Activated naive CD8-positive, alpha-beta T cell treated with anti-CD3 and anti-CD28 coated beads for 36 hours (primary cell): ENCODE data around the gene ALX4. TPM values are rescaled to one million over a fixed set of nuclear protein-coding genes. Genes with fewer than 3 reads are reported as not detected.

Experiments used
- DNase-seq: peaks from one replicate; pipeline ENCODE4 v3.0.0; 2021
- H3K27ac Mint-ChIP-seq: one replicate; pipeline ENCODE4 v1.8.0; 2022; ENCODE audit warnings: mild to moderate bottlenecking, moderate library complexity, mixed read lengths
- H3K27me3 Mint-ChIP-seq: one replicate; pipeline ENCODE4 v1.8.0; 2022; ENCODE audit warnings: mild to moderate bottlenecking, mixed read lengths
- H3K36me3 Mint-ChIP-seq: one replicate; pipeline ENCODE4 v1.8.0; 2021; ENCODE audit warnings: mild to moderate bottlenecking, mixed read lengths
- H3K4me1 Mint-ChIP-seq: one replicate; pipeline ENCODE4 v1.8.0; 2021; ENCODE audit warnings: mixed read lengths
- H3K4me3 Mint-ChIP-seq: one replicate; pipeline ENCODE4 v1.8.0; 2022; ENCODE audit warnings: mild to moderate bottlenecking, moderate library complexity, mixed read lengths
- H3K9me3 Mint-ChIP-seq: one replicate; pipeline ENCODE4 v1.8.0; 2022; ENCODE audit warnings: mixed read lengths
- total RNA-seq, 2 experiments: library from RNA; stranded (reverse); gene quantifications; one replicate each; pipeline ENCODE4 v1.2.3, GENCODE V29; 2021

The ALX4 gene
- total RNA-seq, 2 experiments from 2014 or later = not detected

- H3K9me3 Mint-ChIP-seq = no peaks in the 10 kb centered on the region
- H3K27me3 Mint-ChIP-seq = no peaks in the 10 kb centered on the region
- H3K4me1 Mint-ChIP-seq = no peaks in the 10 kb centered on the region
- DNase-seq = no peak
- H3K27ac Mint-ChIP-seq = no peak overlapping the region
- no peaks in the 10 kb centered on the region for H3K36me3 Mint-ChIP-seq
- H3K4me3 Mint-ChIP-seq = no peak overlapping the region
These were observed 32.5 kb downstream of the ALX4 start for GRCh38 chr11:44277196-44278090.

- Mint-ChIP-seq H3K27ac (no peak overlapping the region), H3K9me3 (no peaks in the 10 kb centered on the region), H3K4me1 (no peaks in the 10 kb centered on the region), H3K27me3 (no peaks in the 10 kb centered on the region), H3K4me3 (no peak overlapping the region), H3K36me3 (no peaks in the 10 kb centered on the region)
- DNase-seq = no peak
These were observed 33.9 kb downstream of the ALX4 start for GRCh38 chr11:44275961-44276550.

- H3K27ac Mint-ChIP-seq = no peak overlapping the region
- no peak overlapping the region for H3K4me3 Mint-ChIP-seq
- H3K4me1 Mint-ChIP-seq = no peaks in the 10 kb centered on the region
- no peaks in the 10 kb centered on the region for H3K27me3 Mint-ChIP-seq
- H3K36me3 Mint-ChIP-seq = no peaks in the 10 kb centered on the region
- H3K9me3 Mint-ChIP-seq = no peaks in the 10 kb centered on the region
- DNase-seq = no peak
These were observed 34.7 kb downstream of the ALX4 start for GRCh38 chr11:44275241-44275640.

- H3K4me1 Mint-ChIP-seq = no peaks in the 10 kb centered on the region
- no peaks in the 10 kb centered on the region for H3K36me3 Mint-ChIP-seq
- no peaks in the 10 kb centered on the region for H3K9me3 Mint-ChIP-seq
- H3K27ac Mint-ChIP-seq = no peak overlapping the region
- no peak overlapping the region for H3K4me3 Mint-ChIP-seq
- no peaks in the 10 kb centered on the region for H3K27me3 Mint-ChIP-seq
- DNase-seq = no peak
These were observed 35.5 kb downstream of the ALX4 start for GRCh38 chr11:44274404-44274803.

GRCh38 chr11:44271286-44271685 lies 38.7 kb downstream of the ALX4 start:
- H3K4me1 Mint-ChIP-seq = no peaks in the 10 kb centered on the region
- H3K27me3 Mint-ChIP-seq = no peaks in the 10 kb centered on the region
- no peaks in the 10 kb centered on the region for H3K36me3 Mint-ChIP-seq
- H3K9me3 Mint-ChIP-seq = no peaks in the 10 kb centered on the region
- no peak for DNase-seq
- H3K27ac Mint-ChIP-seq = no peak overlapping the region
- no peak overlapping the region for H3K4me3 Mint-ChIP-seq

GRCh38 chr11:44270403-44271273 lies 39.3 kb downstream of the ALX4 start:
- H3K9me3 Mint-ChIP-seq = no peaks in the 10 kb centered on the region
- no peaks in the 10 kb centered on the region for H3K36me3 Mint-ChIP-seq
- H3K27ac Mint-ChIP-seq = no peak overlapping the region
- DNase-seq = no peak
- H3K4me1 Mint-ChIP-seq = no peaks in the 10 kb centered on the region
- H3K4me3 Mint-ChIP-seq = no peak overlapping the region
- H3K27me3 Mint-ChIP-seq = no peaks in the 10 kb centered on the region

GRCh38 chr11:44269369-44270351 lies 40.3 kb downstream of the ALX4 start:
- Mint-ChIP-seq H3K36me3 (no peaks in the 10 kb centered on the region), H3K4me3 (no peak overlapping the region), H3K27me3 (no peaks in the 10 kb centered on the region), H3K4me1 (no peaks in the 10 kb centered on the region), H3K9me3 (no peaks in the 10 kb centered on the region), H3K27ac (no peak overlapping the region)
- DNase-seq = no peak

- no peak for DNase-seq
- H3K9me3 Mint-ChIP-seq = no peaks in the 10 kb centered on the region
- no peak overlapping the region for H3K27ac Mint-ChIP-seq
- no peaks in the 10 kb centered on the region for H3K4me1 Mint-ChIP-seq
- no peak overlapping the region for H3K4me3 Mint-ChIP-seq
- no peaks in the 10 kb centered on the region for H3K27me3 Mint-ChIP-seq
- no peaks in the 10 kb centered on the region for H3K36me3 Mint-ChIP-seq
These were observed 41.3 kb downstream of the ALX4 start for GRCh38 chr11:44268614-44269080.

GRCh38 chr11:44267750-44268613 lies 42.0 kb downstream of the ALX4 start:
- no peak for DNase-seq
- no peaks in the 10 kb centered on the region for H3K27me3 Mint-ChIP-seq
- H3K36me3 Mint-ChIP-seq = no peaks in the 10 kb centered on the region
- H3K4me1 Mint-ChIP-seq = no peaks in the 10 kb centered on the region
- no peaks in the 10 kb centered on the region for H3K9me3 Mint-ChIP-seq
- no peak overlapping the region for H3K27ac Mint-ChIP-seq
- no peak overlapping the region for H3K4me3 Mint-ChIP-seq

- Mint-ChIP-seq H3K4me1 (no peaks in the 10 kb centered on the region), H3K27me3 (no peaks in the 10 kb centered on the region), H3K9me3 (no peaks in the 10 kb centered on the region), H3K4me3 (no peak overlapping the region), H3K27ac (no peak overlapping the region), H3K36me3 (no peaks in the 10 kb centered on the region)
- no peak for DNase-seq
These were observed 42.8 kb downstream of the ALX4 start for GRCh38 chr11:44267006-44267749.

- H3K27ac Mint-ChIP-seq = no peak overlapping the region
- no peak for DNase-seq
- H3K4me1 Mint-ChIP-seq = no peaks in the 10 kb centered on the region
- no peaks in the 10 kb centered on the region for H3K9me3 Mint-ChIP-seq
- no peak overlapping the region for H3K4me3 Mint-ChIP-seq
- no peaks in the 10 kb centered on the region for H3K36me3 Mint-ChIP-seq
- no peaks in the 10 kb centered on the region for H3K27me3 Mint-ChIP-seq
These were observed 43.7 kb downstream of the ALX4 start for GRCh38 chr11:44266056-44266780.

GRCh38 chr11:44264761-44265160 lies 45.2 kb downstream of the ALX4 start:
- DNase-seq = no peak
- H3K9me3 Mint-ChIP-seq = no peaks in the 10 kb centered on the region
- no peak overlapping the region for H3K4me3 Mint-ChIP-seq

GRCh38 chr11:44264438-44264749 lies 45.5 kb downstream of the ALX4 start:
- DNase-seq = no peak
- Mint-ChIP-seq H3K9me3 (no peaks in the 10 kb centered on the region), H3K27me3 (no peaks in the 10 kb centered on the region), H3K4me3 (no peak overlapping the region), H3K36me3 (no peaks in the 10 kb centered on the region), H3K27ac (no peak overlapping the region), H3K4me1 (no peaks in the 10 kb centered on the region)

More at GRCh38 chr11:44264761-44265160, 45.2 kb downstream of the ALX4 start:
- H3K36me3 Mint-ChIP-seq = no peaks in the 10 kb centered on the region
- H3K4me1 Mint-ChIP-seq = no peaks in the 10 kb centered on the region
- H3K27me3 Mint-ChIP-seq = no peaks in the 10 kb centered on the region
- H3K27ac Mint-ChIP-seq = no peak overlapping the region
